Prostate gland (tissue), 2 donors: ENCODE data around the gene NKG7.

Experiments used
- CTCF ChIP-seq, 4 experiments: fragments of 200-600 bp in 2 of 4; fragments of 450-650 bp in 2 of 4; sonication (generic) in 2 of 4; IDR thresholded peaks; 1 replicate in 3 of 4; 2 replicates in 1 of 4; pipeline ENCODE4 v1.5.1; 2016 to 2019; ENCODE audit warnings: antibody characterized with exemption in 4 of 4, mild to moderate bottlenecking in 2 of 4, moderate library complexity in 2 of 4
- POLR2A ChIP-seq: fragments of 450-650 bp; IDR thresholded peaks from one replicate; pipeline ENCODE4 v1.6.1; 2016; ENCODE audit warnings: antibody characterized with exemption, mild to moderate bottlenecking

- TF ChIP-seq CTCF (IDR thresholded peaks at IDR 0.05) (no peak), POLR2A (no peak)
Measured at GRCh38 chr19:51347209-51347928, 25.1 kb downstream of the NKG7 start.
